ENCODE measurements around the gene BTBD9. TPM values are rescaled to one million over a fixed set of nuclear protein-coding genes. Genes with fewer than 3 reads are reported as not detected.

Gene BTBD9
- total and polyA plus RNA-seq, 9 of the 15 experiments (the other 6 are each of a cell fraction or from before 2014, with no cell fraction given), result 0.08 to 1.6 (median 0.58) TPM

- TF ChIP-seq, protein P1, sequence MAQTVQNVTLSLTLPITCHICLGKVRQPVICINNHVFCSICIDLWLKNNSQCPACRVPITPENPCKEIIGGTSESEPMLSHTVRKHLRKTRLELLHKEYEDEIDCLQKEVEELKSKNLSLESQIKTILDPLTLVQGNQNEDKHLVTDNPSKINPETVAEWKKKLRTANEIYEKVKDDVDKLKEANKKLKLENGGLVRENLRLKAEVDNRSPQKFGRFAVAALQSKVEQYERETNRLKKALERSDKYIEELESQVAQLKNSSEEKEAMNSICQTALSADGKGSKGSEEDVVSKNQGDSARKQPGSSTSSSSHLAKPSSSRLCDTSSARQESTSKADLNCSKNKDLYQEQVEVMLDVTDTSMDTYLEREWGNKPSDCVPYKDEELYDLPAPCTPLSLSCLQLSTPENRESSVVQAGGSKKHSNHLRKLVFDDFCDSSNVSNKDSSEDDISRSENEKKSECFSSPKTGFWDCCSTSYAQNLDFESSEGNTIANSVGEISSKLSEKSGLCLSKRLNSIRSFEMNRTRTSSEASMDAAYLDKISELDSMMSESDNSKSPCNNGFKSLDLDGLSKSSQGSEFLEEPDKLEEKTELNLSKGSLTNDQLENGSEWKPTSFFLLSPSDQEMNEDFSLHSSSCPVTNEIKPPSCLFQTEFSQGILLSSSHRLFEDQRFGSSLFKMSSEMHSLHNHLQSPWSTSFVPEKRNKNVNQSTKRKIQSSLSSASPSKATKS (CRISPR knock-in tag; IDR thresholded peaks at IDR 0.05), result no peak
- no peak for TF ChIP-seq TEAD2 (tag; IDR thresholded peaks at IDR 0.05)
Measured at GRCh38 chr6:38512211-38512610, 127.5 kb downstream of the BTBD9 start (continued).

- 0% methylated on average over 1 of the region's 1 CpG for WGBS (ENCODE audit: insufficient coverage, low coverage, missing lambda C conversion rate)
- FAIRE-seq, result no peak
- no peak for ATAC-seq
- Histone ChIP-seq H3K4me2 (ENCODE audit: insufficient read depth, low read length) (no peak overlapping the region), H3K27ac (ENCODE audit: extremely low read depth, low read depth, low read length) (no peak overlapping the region), H3K36me3 (ENCODE audit: control insufficient read depth, insufficient read depth, low read length) (no peaks in the 10 kb centered on the region), H4K20me1 (replicated peaks; ENCODE audit: control insufficient read depth, insufficient read depth, low read length) (no peaks in the 10 kb centered on the region), H3K79me2 (ENCODE audit: control insufficient read depth, insufficient read depth, low read length) (no peaks in the 10 kb centered on the region), H3K4me1 (replicated peaks in 1 of 2; ENCODE audit: control insufficient read depth in 2 of 2, insufficient read depth in 2 of 2, low read length in 2 of 2) (no peaks in the 10 kb centered on the region), H2AFZ (ENCODE audit: low read depth, low read length) (no peak overlapping the region), H3K4me3 (no peak overlapping the region), H3K9me3 (replicated peaks; ENCODE audit: control insufficient read depth, insufficient read depth, low read depth, low read length) (no peaks in the 10 kb centered on the region), H3K27me3 (ENCODE audit: control insufficient read depth in 2 of 2, insufficient read depth in 2 of 2, low read length in 2 of 2) (peaks cover 11 to 18% of the 10 kb centered on the region in 2 experiments), H3K9ac (ENCODE audit: insufficient read depth in 1 of 2, low read depth in 2 of 2, low read length in 2 of 2) (no peak overlapping the region), H3K9me1 (ENCODE audit: control insufficient read depth, insufficient read depth, low read length) (no peaks in the 10 kb centered on the region)
- in situ Hi-C loops (cut with MboI), result no loop called here
- no peak for TF ChIP-seq MXD1 (CRISPR knock-in tag; IDR thresholded peaks at IDR 0.05; ENCODE audit: borderline replicate concordance, poor library complexity, severe bottlenecking)
- no peak for TF ChIP-seq MAZ (CRISPR knock-in tag; conservative IDR thresholded peaks at IDR 0.05 in 1 of 2, IDR thresholded peaks at IDR 0.05 in 1 of 2)
- no peak for TF ChIP-seq TEAD1 (CRISPR knock-in tag; IDR thresholded peaks at IDR 0.05)
- no peak for TF ChIP-seq RBM14 (IDR thresholded peaks at IDR 0.05; ENCODE audit: borderline replicate concordance, insufficient read depth, low read depth, low read length)
- TF ChIP-seq ZNF583 (CRISPR knock-in tag; IDR thresholded peaks at IDR 0.05), result no peak
- no peak for TF ChIP-seq PPARD (CRISPR knock-in tag; IDR thresholded peaks at IDR 0.05)
- TF ChIP-seq RAD51 (IDR thresholded peaks at IDR 0.05; ENCODE audit: borderline replicate concordance, low read depth), result no peak
- TF ChIP-seq KLF13 (tag; IDR thresholded peaks at IDR 0.05; ENCODE audit: borderline replicate concordance, low read depth), result no peak
- intact Hi-C loops (cut with micrococcal nuclease), result no loop called here
- DNase-seq (ENCODE audit: extremely low read depth in 1 of 4, low spot score in 3 of 4), result no peak
- POLR2A ChIA-PET, result interaction anchor here (1.0 kb wide), 1 partner anchor 40 kb away, joined by 3 read pairs; no protein-coding TSS in a partner anchor
- BruUV-seq (replicated peaks), result no TSS peak
- CTCF ChIA-PET (ENCODE audit: low intra/inter-chr PET ratio), result no interaction called here
Measured at GRCh38 chr6:38510205-38510604, 129.5 kb downstream of the BTBD9 start.
